Endothelial cell of hepatic sinusoid (primary cell): ENCODE measurements around the gene PTPRR.

ENCODE experiments used
- in situ Hi-C: cut with HindIII; loops from 2 replicates; pipeline ENCODE4 v1.10.0; 2017; ENCODE audit warnings: low sequenced_read_pairs

PTPRR gene

GRCh38 chr12:70806043-70806442 lies 114.5 kb downstream of the PTPRR start:
- in situ Hi-C loops, result no loop called here

GRCh38 chr12:70798016-70798783 lies 122.3 kb downstream of the PTPRR start:
- in situ Hi-C loops, result loop anchor here (5.0 kb wide), 1 partner anchor 44 kb away; no protein-coding TSS in a partner anchor

- in situ Hi-C loops, result loop anchor here (5.0 kb wide), 1 partner anchor 45 kb away; no protein-coding TSS in a partner anchor
Measured at GRCh38 chr12:70796989-70797388, 123.5 kb downstream of the PTPRR start.

- in situ Hi-C loops, result loop anchor here (5.0 kb wide), 1 partner anchor 47 kb away; no protein-coding TSS in a partner anchor
Measured at GRCh38 chr12:70795608-70796007, 124.9 kb downstream of the PTPRR start.

- in situ Hi-C loops, result no loop called here
Measured at GRCh38 chr12:70794131-70794530, 126.4 kb downstream of the PTPRR start.

- in situ Hi-C loops, result no loop called here
Measured at GRCh38 chr12:70788774-70789173, 131.8 kb downstream of the PTPRR start.

GRCh38 chr12:70787612-70788011 lies 132.9 kb downstream of the PTPRR start:
- in situ Hi-C loops, result no loop called here

- in situ Hi-C loops, result no loop called here
Measured at GRCh38 chr12:70785896-70786295, 134.6 kb downstream of the PTPRR start.

GRCh38 chr12:70784042-70784668 lies 136.4 kb downstream of the PTPRR start:
- in situ Hi-C loops, result no loop called here

- in situ Hi-C loops, result no loop called here
Measured at GRCh38 chr12:70783455-70783854, 137.1 kb downstream of the PTPRR start.

- in situ Hi-C loops, result no loop called here
Measured at GRCh38 chr12:70779250-70779649, 141.3 kb downstream of the PTPRR start.

GRCh38 chr12:70774055-70774454 lies 146.5 kb downstream of the PTPRR start:
- in situ Hi-C loops, result no loop called here

- in situ Hi-C loops, result no loop called here
Measured at GRCh38 chr12:70772836-70773235, 147.7 kb downstream of the PTPRR start.

GRCh38 chr12:70771581-70771980 lies 149.0 kb downstream of the PTPRR start:
- in situ Hi-C loops, result no loop called here

GRCh38 chr12:70763666-70764065 lies 156.9 kb downstream of the PTPRR start:
- in situ Hi-C loops, result no loop called here

- in situ Hi-C loops, result no loop called here
Measured at GRCh38 chr12:70762000-70762399, 158.5 kb downstream of the PTPRR start.

- in situ Hi-C loops, result no loop called here
Measured at GRCh38 chr12:70759161-70759918, 161.2 kb downstream of the PTPRR start.

GRCh38 chr12:70758494-70758845 lies 162.1 kb downstream of the PTPRR start:
- in situ Hi-C loops, result no loop called here

- in situ Hi-C loops, result no loop called here
Measured at GRCh38 chr12:70757830-70758493, 162.6 kb downstream of the PTPRR start.

GRCh38 chr12:70756791-70757190 lies 163.7 kb downstream of the PTPRR start:
- in situ Hi-C loops, result no loop called here

GRCh38 chr12:70756118-70756517 lies 164.4 kb downstream of the PTPRR start:
- in situ Hi-C loops, result no loop called here
